HG03025 (cell line): ENCODE results near the gene ASTN1.
A peak's percentile ranks its signal among the peaks of the same experiment; 100 is the strongest.

Experiments
- ATAC-seq: cut with Tn5 transposase; IDR thresholded peaks from one replicate; pipeline ENCODE4 v1.9.1; 2021; ENCODE audit warnings: mild to moderate bottlenecking, moderate library complexity; ENCODE audit not compliant: unreplicated experiment, low FRiP score

ASTN1 gene

GRCh38 chr1:177164380-177165068, at the start of gene ASTN1:
ASTN1 (minus strand) TSS chr1:177164712; CDS start chr1:177164676, 36 bp downstream.
- no peak for ATAC-seq

- ATAC-seq = no peak
Measured at GRCh38 chr1:177211231-177211630, 46.7 kb upstream of the ASTN1 start.

- no peak for ATAC-seq
Measured at GRCh38 chr1:177210071-177210470, 45.6 kb upstream of the ASTN1 start.

GRCh38 chr1:177209357-177209756, 44.8 kb upstream of the ASTN1 start:
- ATAC-seq = no peak

GRCh38 chr1:177208920-177209319, 44.4 kb upstream of the ASTN1 start:
- no peak for ATAC-seq

- no peak for ATAC-seq
Measured at GRCh38 chr1:177206831-177207355, 42.4 kb upstream of the ASTN1 start.

- ATAC-seq = no peak
Measured at GRCh38 chr1:177200290-177200689, 35.8 kb upstream of the ASTN1 start.

- ATAC-seq = no peak
Measured at GRCh38 chr1:177198243-177198642, 33.7 kb upstream of the ASTN1 start.

- no peak for ATAC-seq
Measured at GRCh38 chr1:177190308-177190970, 25.9 kb upstream of the ASTN1 start.

GRCh38 chr1:177186639-177187038, 22.1 kb upstream of the ASTN1 start:
- ATAC-seq = no peak

GRCh38 chr1:177185209-177185608, 20.7 kb upstream of the ASTN1 start:
- no peak for ATAC-seq

- ATAC-seq = no peak
Measured at GRCh38 chr1:177183836-177184235, 19.3 kb upstream of the ASTN1 start.

GRCh38 chr1:177181631-177182291, 17.2 kb upstream of the ASTN1 start:
- peak; percentile 97 for ATAC-seq

- no peak for ATAC-seq
Measured at GRCh38 chr1:177181280-177181630, 16.7 kb upstream of the ASTN1 start.

GRCh38 chr1:177174921-177175634, 10.6 kb upstream of the ASTN1 start:
- ATAC-seq = no peak

- no peak for ATAC-seq
Measured at GRCh38 chr1:177173976-177174375, 9.5 kb upstream of the ASTN1 start.

GRCh38 chr1:177172866-177173265, 8.4 kb upstream of the ASTN1 start:
- ATAC-seq = no peak

GRCh38 chr1:177172272-177172671, 7.8 kb upstream of the ASTN1 start:
- no peak for ATAC-seq

- no peak for ATAC-seq
Measured at GRCh38 chr1:177171536-177172123, 7.1 kb upstream of the ASTN1 start.

GRCh38 chr1:177170756-177171535, 6.4 kb upstream of the ASTN1 start, which contains the start of gene BRINP2:
BRINP2 (plus strand) TSS chr1:177170958; CDS start chr1:177229877, 58,919 bp downstream.
- ATAC-seq = peak; percentile 93
